H9 (cell line): ENCODE measurements around the gene AFDN. TPM values are rescaled to one million over a fixed set of nuclear protein-coding genes. Genes with fewer than 3 reads are reported as not detected.

ENCODE experiments used
- DNase-seq: peaks from one replicate; pipeline ENCODE4 v3.0.0-alpha.2; 2017
- H2AFZ ChIP-seq: one replicate; pipeline ENCODE4 v1.6.1; 2013; ENCODE audit warnings: mild to moderate bottlenecking, low read length, control low read depth, moderate library complexity
- H2AK5ac ChIP-seq: 2 replicates; pipeline ENCODE4 v1.6.1; 2013; ENCODE audit warnings: low read length, control low read depth, mixed read lengths; ENCODE audit not compliant: insufficient read length
- H2BK120ac ChIP-seq: one replicate; pipeline ENCODE4 v1.6.1; 2013; ENCODE audit warnings: low read depth, mild to moderate bottlenecking, low read length, control low read depth, inconsistent platforms; ENCODE audit not compliant: poor library complexity, severe bottlenecking
- H2BK12ac ChIP-seq: 2 replicates; pipeline ENCODE4 v1.6.1; 2013; ENCODE audit warnings: low read length, control low read depth, mixed read lengths, low read depth; ENCODE audit not compliant: insufficient read length
- H2BK15ac ChIP-seq: 2 replicates; pipeline ENCODE4 v1.6.1; 2013; ENCODE audit warnings: low read depth, low read length, control low read depth
- H2BK20ac ChIP-seq: one replicate; pipeline ENCODE4 v1.6.1; 2013; ENCODE audit warnings: low read depth, mild to moderate bottlenecking, low read length, control low read depth, inconsistent platforms; ENCODE audit not compliant: poor library complexity, severe bottlenecking
- H2BK5ac ChIP-seq: 2 replicates; pipeline ENCODE4 v1.6.1; 2013; ENCODE audit warnings: low read length, control low read depth, mixed read lengths; ENCODE audit not compliant: insufficient read length
- H3K14ac ChIP-seq: 2 replicates; pipeline ENCODE4 v1.6.1; 2013; ENCODE audit warnings: low read length, control low read depth; ENCODE audit not compliant: insufficient read depth
- H3K18ac ChIP-seq: 2 replicates; pipeline ENCODE4 v1.6.1; 2013; ENCODE audit warnings: low read depth, mild to moderate bottlenecking, mixed read lengths, low read length, control low read depth; ENCODE audit not compliant: insufficient read length
- H3K23ac ChIP-seq: 2 replicates; pipeline ENCODE4 v1.6.1; 2013; ENCODE audit warnings: low read length, control low read depth, mixed read lengths, low read depth; ENCODE audit not compliant: insufficient read length
- H3K23me2 ChIP-seq: 2 replicates; pipeline ENCODE4 v1.6.1; 2013; ENCODE audit warnings: low read depth, mild to moderate bottlenecking, mixed read lengths, low read length, control low read depth; ENCODE audit not compliant: insufficient read length, poor library complexity, severe bottlenecking
- H3K27ac ChIP-seq: 2 replicates; pipeline ENCODE4 v1.5.1; 2013; ENCODE audit warnings: low read length, control low read depth, mixed read lengths, low read depth; ENCODE audit not compliant: insufficient read length
- H3K27me3 ChIP-seq: 2 replicates; pipeline ENCODE4 v1.6.1; 2013; ENCODE audit warnings: low read length, control low read depth, inconsistent platforms; ENCODE audit not compliant: insufficient read depth
- H3K4ac ChIP-seq: 2 replicates; pipeline ENCODE4 v1.6.1; 2013; ENCODE audit warnings: low read depth, mild to moderate bottlenecking, control low read depth, inconsistent platforms, low read length, moderate library complexity
- H3K4me1 ChIP-seq: 2 replicates; pipeline ENCODE4 v1.6.1; 2013; ENCODE audit warnings: low read length, control low read depth, inconsistent platforms; ENCODE audit not compliant: insufficient read depth
- H3K4me2 ChIP-seq: 2 replicates; pipeline ENCODE4 v1.6.1; 2013; ENCODE audit warnings: low read length, control low read depth, mixed read lengths; ENCODE audit not compliant: insufficient read length, insufficient read depth
- H3K56ac ChIP-seq: 2 replicates; pipeline ENCODE4 v1.6.1; 2013; ENCODE audit warnings: low read depth, mild to moderate bottlenecking, mixed read lengths, low read length, control low read depth; ENCODE audit not compliant: insufficient read length
- H3K79me1 ChIP-seq: 2 replicates; pipeline ENCODE4 v1.6.1; 2013; ENCODE audit warnings: low read depth, mild to moderate bottlenecking, moderate library complexity, low read length, control low read depth, inconsistent platforms; ENCODE audit not compliant: insufficient read depth, poor library complexity, severe bottlenecking
- H3K79me2 ChIP-seq: 2 replicates; pipeline ENCODE4 v1.6.1; 2013; ENCODE audit warnings: low read length, control low read depth, inconsistent platforms; ENCODE audit not compliant: insufficient read depth
- H3K9ac ChIP-seq: 2 replicates; pipeline ENCODE4 v1.6.1; 2013; ENCODE audit warnings: low read length, control low read depth, mixed read lengths; ENCODE audit not compliant: insufficient read length; ENCODE audit errors: extremely low read depth
- H3K9me3 ChIP-seq: one replicate; pipeline ENCODE4 v1.6.1; 2013; ENCODE audit warnings: low read depth, low read length, inconsistent platforms; ENCODE audit not compliant: control insufficient read depth
- H3T11ph ChIP-seq: one replicate; pipeline ENCODE4 v1.6.1; 2013; ENCODE audit warnings: mild to moderate bottlenecking, low read length, control low read depth, inconsistent platforms
- H4K20me1 ChIP-seq: one replicate; pipeline ENCODE4 v1.6.1; 2013; ENCODE audit not compliant: control insufficient read depth, insufficient read length, insufficient read depth
- H4K5ac ChIP-seq: 2 replicates; pipeline ENCODE4 v1.6.1; 2013; ENCODE audit warnings: low read depth, mild to moderate bottlenecking, mixed read lengths, low read length, control low read depth; ENCODE audit not compliant: insufficient read length
- H4K8ac ChIP-seq: replicated peaks from 2 replicates; pipeline ENCODE4 v1.6.1; 2013; ENCODE audit warnings: low read length, control low read depth, mixed read lengths, low read depth; ENCODE audit not compliant: insufficient read length
- H4K91ac ChIP-seq: 2 replicates; pipeline ENCODE4 v1.6.1; 2013; ENCODE audit warnings: low read depth, mild to moderate bottlenecking, moderate library complexity, mixed read lengths, low read length, control low read depth; ENCODE audit not compliant: insufficient read length
- H3K27ac Mint-ChIP-seq, 3 experiments: 2 replicates in 2 of 3; 3 replicates in 1 of 3; pipeline ENCODE4 v1.8.0; 2020 to 2021; ENCODE audit warnings: mixed read lengths in 3 of 3, mild to moderate bottlenecking in 1 of 3, moderate library complexity in 1 of 3
- H3K27me3 Mint-ChIP-seq: 2 replicates; pipeline ENCODE4 v1.8.0; 2021; ENCODE audit warnings: low read depth, mild to moderate bottlenecking, moderate library complexity, mixed read lengths
- H3K36me3 Mint-ChIP-seq, 3 experiments: 2 replicates in 2 of 3; 3 replicates in 1 of 3; pipeline ENCODE4 v1.8.0; 2020 to 2021; ENCODE audit warnings: low read depth in 3 of 3, mixed read lengths in 3 of 3; ENCODE audit not compliant: insufficient read depth in 1 of 3
- H3K4me1 Mint-ChIP-seq, 2 experiments: 2 replicates each; pipeline ENCODE4 v1.8.0; 2020; ENCODE audit warnings: mixed read lengths in 2 of 2
- H3K4me3 Mint-ChIP-seq, 2 experiments: 2 replicates in 1 of 2; 3 replicates in 1 of 2; pipeline ENCODE4 v1.8.0; 2020 to 2021; ENCODE audit warnings: mild to moderate bottlenecking in 2 of 2, mixed read lengths in 2 of 2, moderate library complexity in 1 of 2
- H3K9me3 Mint-ChIP-seq, 2 experiments: 2 replicates in 1 of 2; 3 replicates in 1 of 2; pipeline ENCODE4 v1.8.0; 2020; ENCODE audit warnings: mild to moderate bottlenecking in 2 of 2, mixed read lengths in 2 of 2, moderate library complexity in 1 of 2
- CTCF ChIP-seq: fragments of 200-600 bp; sonication (generic); conservative IDR thresholded peaks from 3 replicates; pipeline ENCODE4 v1.8.0; 2021; ENCODE audit warnings: antibody characterized with exemption, mild to moderate bottlenecking
- WGBS: extraction: QIAGEN DNeasy Blood & Tissue Kit; methylation state at CpG from one replicate; pipeline ENCODE4 v1.1.7; 2013; ENCODE audit warnings: missing lambda C conversion rate, low lambda C conversion rate, mixed read lengths; ENCODE audit not compliant: insufficient read length; ENCODE audit errors: extremely low coverage; 5-methylcytosine and 5-hydroxymethylcytosine counted together
- total RNA-seq: library from RNA; stranded (reverse); gene quantifications from 2 replicates; pipeline ENCODE4 v1.2.1, GENCODE V29; 2021

The AFDN gene
- total RNA-seq, 1 experiment from 2014 or later = 157 TPM

- peaks cover 1 to 10% (median 7%) of the 10 kb centered on the region in 3 experiments; a peak in 4 of 7 replicates for H3K36me3 Mint-ChIP-seq
- no peak overlapping the region for H4K8ac ChIP-seq
- H4K91ac ChIP-seq = no peak overlapping the region
- H3K4me3 Mint-ChIP-seq = no peak overlapping the region
- no peak overlapping the region for H2BK15ac ChIP-seq
- no peaks in the 10 kb centered on the region for H3K79me2 ChIP-seq
- no peak overlapping the region for H3K4ac ChIP-seq
- H2BK5ac ChIP-seq = no peak overlapping the region
- no peaks in the 10 kb centered on the region; the same call in 1 of the 2 replicates for H3K4me1 ChIP-seq
- no peak overlapping the region for H2BK20ac ChIP-seq
- no peaks in the 10 kb centered on the region for H3K27me3 ChIP-seq
- no CpG with 5 or more reads among the region's 13 CpGs for WGBS
- no peaks in the 10 kb centered on the region for H3K79me1 ChIP-seq
- no peaks in the 10 kb centered on the region for H3K23me2 ChIP-seq
- H3K27ac Mint-ChIP-seq = no peak overlapping the region
- H2AFZ ChIP-seq = no peak overlapping the region
- H3K56ac ChIP-seq = no peak overlapping the region
- H3K4me2 ChIP-seq = no peak overlapping the region
- TF ChIP-seq CTCF = no peak
- no peak overlapping the region for H3T11ph ChIP-seq
- H3K4me1 Mint-ChIP-seq = peaks cover 4 to 18% of the 10 kb centered on the region in 2 experiments; a peak in 3 of 4 replicates
- H2BK120ac ChIP-seq = no peak overlapping the region
- no peak for DNase-seq
- no peak overlapping the region for H3K18ac ChIP-seq
- H3K14ac ChIP-seq = no peak overlapping the region
- no peak overlapping the region for H3K23ac ChIP-seq
- H3K9me3 Mint-ChIP-seq = peaks cover 9 to 13% of the 10 kb centered on the region in 2 experiments
- H3K27me3 Mint-ChIP-seq = no peaks in the 10 kb centered on the region
- H3K9me3 ChIP-seq = no peaks in the 10 kb centered on the region
- H2BK12ac ChIP-seq = no peak overlapping the region
- H4K20me1 ChIP-seq = no peaks in the 10 kb centered on the region
- H3K27ac ChIP-seq = no peak overlapping the region
- no peak overlapping the region for H2AK5ac ChIP-seq
- no peak overlapping the region for H4K5ac ChIP-seq
- H3K9ac ChIP-seq = no peak overlapping the region
Measured at GRCh38 chr6:168000198-168001028, 173.7 kb downstream of the AFDN start.
